ENCODE data around the gene PPP4R3C.

DNA sequence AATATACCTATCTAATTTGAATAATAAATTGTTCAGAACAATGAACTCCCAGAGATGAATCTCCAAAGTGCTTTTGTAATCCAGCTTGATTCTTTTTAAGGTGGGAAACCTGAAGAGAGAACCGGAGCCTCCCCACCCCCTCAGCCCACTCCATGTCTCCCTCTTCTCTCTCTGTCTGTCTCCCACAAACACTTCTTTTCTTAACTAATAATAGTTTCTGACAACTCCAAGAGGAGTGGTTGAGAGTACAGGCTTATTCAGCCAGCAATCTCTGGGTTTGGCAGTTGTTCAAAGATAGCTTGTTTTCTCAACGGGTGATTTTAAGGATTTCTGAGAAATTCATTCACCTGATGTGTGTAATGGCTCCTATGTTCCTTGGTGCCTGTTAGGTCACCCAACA, 23.4 kb downstream of the PPP4R3C start:
- TF ChIP-seq, protein P1, sequence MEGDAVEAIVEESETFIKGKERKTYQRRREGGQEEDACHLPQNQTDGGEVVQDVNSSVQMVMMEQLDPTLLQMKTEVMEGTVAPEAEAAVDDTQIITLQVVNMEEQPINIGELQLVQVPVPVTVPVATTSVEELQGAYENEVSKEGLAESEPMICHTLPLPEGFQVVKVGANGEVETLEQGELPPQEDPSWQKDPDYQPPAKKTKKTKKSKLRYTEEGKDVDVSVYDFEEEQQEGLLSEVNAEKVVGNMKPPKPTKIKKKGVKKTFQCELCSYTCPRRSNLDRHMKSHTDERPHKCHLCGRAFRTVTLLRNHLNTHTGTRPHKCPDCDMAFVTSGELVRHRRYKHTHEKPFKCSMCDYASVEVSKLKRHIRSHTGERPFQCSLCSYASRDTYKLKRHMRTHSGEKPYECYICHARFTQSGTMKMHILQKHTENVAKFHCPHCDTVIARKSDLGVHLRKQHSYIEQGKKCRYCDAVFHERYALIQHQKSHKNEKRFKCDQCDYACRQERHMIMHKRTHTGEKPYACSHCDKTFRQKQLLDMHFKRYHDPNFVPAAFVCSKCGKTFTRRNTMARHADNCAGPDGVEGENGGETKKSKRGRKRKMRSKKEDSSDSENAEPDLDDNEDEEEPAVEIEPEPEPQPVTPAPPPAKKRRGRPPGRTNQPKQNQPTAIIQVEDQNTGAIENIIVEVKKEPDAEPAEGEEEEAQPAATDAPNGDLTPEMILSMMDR (IDR thresholded peaks at IDR 0.05): no peak
- no peak for TF ChIP-seq POLR2A (IDR thresholded peaks at IDR 0.05)
- no peak for TF ChIP-seq EP300 (IDR thresholded peaks at IDR 0.05)
